Right hindlimb (tissue), 1 donor: ENCODE data around the gene KCNJ9.

ENCODE experiments used
- DNase-seq: peaks from one replicate; pipeline ENCODE4 v3.0.0-alpha.2; 2018

The KCNJ9 gene

GRCh38 chr1:160066829-160067745 is 14.3 kb upstream of the KCNJ9 start:
- no peak for DNase-seq

GRCh38 chr1:160068225-160068624 is 13.1 kb upstream of the KCNJ9 start:
- no peak for DNase-seq

GRCh38 chr1:160069460-160070231 is 11.7 kb upstream of the KCNJ9 start, which contains the start of gene KCNJ10:
KCNJ10 (minus strand) TSS chr1:160070160; CDS start chr1:160042532, 27,628 bp downstream.
- DNase-seq: no peak

GRCh38 chr1:160070243-160071163 is 10.8 kb upstream of the KCNJ9 start:
- DNase-seq: peak; percentile 90

GRCh38 chr1:160071289-160071688 is 10.0 kb upstream of the KCNJ9 start:
- DNase-seq: no peak

- no peak for DNase-seq
Observed at GRCh38 chr1:160074865-160075264, 6.5 kb upstream of the KCNJ9 start.

GRCh38 chr1:160075836-160076235 is 5.5 kb upstream of the KCNJ9 start:
- no peak for DNase-seq

- DNase-seq: no peak
Observed at GRCh38 chr1:160076295-160076694, 5.0 kb upstream of the KCNJ9 start.

- no peak for DNase-seq
Observed at GRCh38 chr1:160077486-160077885, 3.9 kb upstream of the KCNJ9 start.

- no peak for DNase-seq
Observed at GRCh38 chr1:160078512-160079195, 2.7 kb upstream of the KCNJ9 start.

- DNase-seq: no peak
Observed at GRCh38 chr1:160079448-160079847, 1.9 kb upstream of the KCNJ9 start.

- DNase-seq: no peak
Observed at GRCh38 chr1:160080381-160081100, 797 bp upstream of the KCNJ9 start.

GRCh38 chr1:160082487-160082886 is 1.1 kb downstream of the KCNJ9 start:
- DNase-seq: no peak

- no peak for DNase-seq
Observed at GRCh38 chr1:160082926-160083325, 1.6 kb downstream of the KCNJ9 start.

GRCh38 chr1:160083968-160084770 is 2.8 kb downstream of the KCNJ9 start:
- no peak for DNase-seq

- no peak for DNase-seq
Observed at GRCh38 chr1:160084771-160085321, 3.5 kb downstream of the KCNJ9 start.

- peak; percentile 85 for DNase-seq
Observed at GRCh38 chr1:160085686-160086455, 4.5 kb downstream of the KCNJ9 start.

- no peak for DNase-seq
Observed at GRCh38 chr1:160086456-160086892, 5.1 kb downstream of the KCNJ9 start.

- no peak for DNase-seq
Observed at GRCh38 chr1:160087118-160087662, 5.9 kb downstream of the KCNJ9 start.
